Neural cell (in vitro differentiated cells): ENCODE data around the gene FAM209A. TPM values are rescaled to one million over a fixed set of nuclear protein-coding genes. Genes with fewer than 3 reads are reported as not detected.

Experiments used
- H2AFZ ChIP-seq: fragments of 200-600, 300-800 bp; sonication (generic), shearing (Covaris generic); 2 replicates; pipeline ENCODE4 v1.6.0; 2014; ENCODE audit warnings: low read depth, mild to moderate bottlenecking, antibody characterized with exemption, low read length, moderate library complexity
- H3F3A ChIP-seq: fragments of 200-600 bp; shearing (Covaris generic); 2 replicates; pipeline ENCODE4 v1.6.1; 2016; ENCODE audit warnings: mild to moderate bottlenecking, moderate library complexity, mixed read lengths, antibody characterized with exemption, low read length; ENCODE audit not compliant: insufficient read depth, poor library complexity, severe bottlenecking
- H3K27ac ChIP-seq: fragments of 200-600, 300-800 bp; sonication (generic), shearing (Covaris generic); 2 replicates; pipeline ENCODE4 v1.5.1; 2014; ENCODE audit warnings: mild to moderate bottlenecking, low read length, moderate library complexity
- H3K27me3 ChIP-seq: fragments of 300-800, 200-600 bp; sonication (generic), shearing (Covaris generic); 2 replicates; pipeline ENCODE4 v1.6.0; 2014; ENCODE audit warnings: mild to moderate bottlenecking, low read depth, low read length, moderate library complexity; ENCODE audit not compliant: insufficient read depth
- H3K36me3 ChIP-seq: fragments of 300-800, 200-600 bp; sonication (generic), shearing (Covaris generic); 2 replicates; pipeline ENCODE4 v1.5.1; 2014; ENCODE audit warnings: mild to moderate bottlenecking, antibody characterized with exemption, low read length, moderate library complexity; ENCODE audit not compliant: insufficient read depth
- H3K4me2 ChIP-seq: fragments of 300-800, 200-600 bp; sonication (generic), shearing (Covaris generic); 2 replicates; pipeline ENCODE4 v1.6.0; 2014; ENCODE audit warnings: mild to moderate bottlenecking, low read length
- H3K4me3 ChIP-seq: fragments of 300-800, 200-600 bp; sonication (generic), shearing (Covaris generic); 2 replicates; pipeline ENCODE4 v1.5.1; 2014; ENCODE audit warnings: mild to moderate bottlenecking, low read length, moderate library complexity
- H3K79me2 ChIP-seq: fragments of 200-600 bp; shearing (Covaris generic); replicated peaks from 2 replicates; pipeline ENCODE4 v1.6.0; 2014; ENCODE audit warnings: mild to moderate bottlenecking, low read length, moderate library complexity; ENCODE audit not compliant: insufficient read depth
- H3K9ac ChIP-seq: fragments of 300-800, 200-600 bp; sonication (generic), shearing (Covaris generic); 2 replicates; pipeline ENCODE4 v1.6.1; 2016; ENCODE audit warnings: mild to moderate bottlenecking, low read length, mixed read lengths
- H3K9me2 ChIP-seq: fragments of 200-600 bp; shearing (Covaris generic); 2 replicates; pipeline ENCODE4 v1.6.1; 2016; ENCODE audit warnings: mild to moderate bottlenecking, low read length, mixed read lengths; ENCODE audit not compliant: insufficient read depth
- H3K9me3 ChIP-seq: fragments of 200-600, 300-800 bp; sonication (generic), shearing (Covaris generic); 2 replicates; pipeline ENCODE4 v1.6.1; 2016; ENCODE audit warnings: mild to moderate bottlenecking, mixed run types, low read length, moderate library complexity, mixed read lengths
- H4K20me1 ChIP-seq: fragments of 200-600 bp; shearing (Covaris generic); 2 replicates; pipeline ENCODE4 v1.6.1; 2016; ENCODE audit warnings: mild to moderate bottlenecking, mixed run types; ENCODE audit not compliant: insufficient read depth
- CTCF ChIP-seq: fragments of 450-650 bp; IDR thresholded peaks from 2 replicates; pipeline ENCODE4 v1.5.1; 2014; ENCODE audit warnings: antibody characterized with exemption, mild to moderate bottlenecking, moderate library complexity; ENCODE audit not compliant: poor library complexity, severe bottlenecking
- EP300 ChIP-seq: fragments of 450-650 bp; conservative IDR thresholded peaks from 2 replicates; pipeline ENCODE4 v1.6.1; 2014; ENCODE audit warnings: antibody characterized with exemption, mild to moderate bottlenecking, moderate library complexity; ENCODE audit not compliant: poor library complexity, severe bottlenecking
- EZH2 ChIP-seq: fragments of 200-600, 300-800 bp; shearing (Covaris generic), sonication (generic); IDR thresholded peaks from 2 replicates; pipeline ENCODE4 v1.6.1; 2014; ENCODE audit warnings: antibody characterized with exemption, low read length, borderline replicate concordance, mild to moderate bottlenecking; ENCODE audit not compliant: insufficient read depth, poor library complexity, severe bottlenecking
- MXI1 ChIP-seq: fragments of 450-650 bp; conservative IDR thresholded peaks from 2 replicates; pipeline ENCODE4 v1.6.1; 2014; ENCODE audit warnings: antibody characterized with exemption, mild to moderate bottlenecking; ENCODE audit not compliant: poor library complexity, severe bottlenecking
- POLR2AphosphoS5 ChIP-seq: IDR thresholded peaks from 2 replicates; pipeline ENCODE4 v1.6.1; 2012
- RAD21 ChIP-seq: fragments of 450-650 bp; conservative IDR thresholded peaks from 2 replicates; pipeline ENCODE4 v1.6.1; 2014; ENCODE audit warnings: antibody characterized with exemption, mild to moderate bottlenecking, moderate library complexity
- REST ChIP-seq: IDR thresholded peaks from 2 replicates; pipeline ENCODE4 v1.6.1; 2012; ENCODE audit warnings: borderline replicate concordance
- SMC3 ChIP-seq: fragments of 450-650 bp; conservative IDR thresholded peaks from 2 replicates; pipeline ENCODE4 v1.6.1; 2014; ENCODE audit warnings: antibody characterized with exemption, mild to moderate bottlenecking, moderate library complexity; ENCODE audit not compliant: poor library complexity
- TAF1 ChIP-seq: IDR thresholded peaks from 2 replicates; pipeline ENCODE4 v1.6.1; 2012; ENCODE audit warnings: low read depth
- polyA plus RNA-seq: library from polyadenylated mRNA; depleted of rRNA; stranded (reverse); fragments of >200 nt; gene quantifications from 2 replicates; pipeline ENCODE4 v1.2.3, GENCODE V29; 2014

The FAM209A gene
- polyA plus RNA-seq, 1 donor from 2014 or later = not detected

DNA sequence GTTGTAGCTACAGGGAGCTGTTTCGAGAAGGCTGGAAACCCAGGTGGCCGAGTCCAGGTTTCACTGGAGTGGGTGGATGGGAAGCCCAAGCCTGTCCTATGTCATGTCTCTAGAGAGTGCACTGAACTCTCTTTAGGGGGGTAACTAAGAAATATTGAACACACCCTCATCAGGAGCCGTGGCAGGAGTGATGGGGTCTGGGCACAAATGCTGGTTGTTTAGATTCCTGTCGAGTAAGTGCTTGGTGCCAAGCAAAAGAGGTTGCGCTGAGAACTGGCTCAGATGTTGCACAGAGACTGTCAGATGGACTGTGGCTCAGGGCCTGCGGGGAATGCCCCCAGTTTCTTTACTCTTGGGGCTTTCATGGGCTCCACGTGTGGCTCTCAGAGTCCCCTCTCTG is 7.3 kb upstream of the FAM209A start:
- Histone ChIP-seq H3K36me3 (peaks cover 14% of the 10 kb centered on the region), H3K9me2 (no peaks in the 10 kb centered on the region), H3K27me3 (no peaks in the 10 kb centered on the region), H3K9ac (no peak overlapping the region), H3F3A (no peaks in the 10 kb centered on the region), H3K79me2 (no peaks in the 10 kb centered on the region), H3K27ac (no peak overlapping the region), H3K4me2 (no peak overlapping the region), H3K4me3 (no peak overlapping the region), H4K20me1 (no peaks in the 10 kb centered on the region), H2AFZ (no peak overlapping the region), H3K9me3 (no peaks in the 10 kb centered on the region)
- no peak for TF ChIP-seq TAF1
- TF ChIP-seq RAD21 = no peak
- TF ChIP-seq CTCF = no peak
- no peak for TF ChIP-seq MXI1
- TF ChIP-seq REST = no peak
- TF ChIP-seq SMC3 = no peak
- TF ChIP-seq EP300 = no peak
- no peak for TF ChIP-seq POLR2AphosphoS5

DNA sequence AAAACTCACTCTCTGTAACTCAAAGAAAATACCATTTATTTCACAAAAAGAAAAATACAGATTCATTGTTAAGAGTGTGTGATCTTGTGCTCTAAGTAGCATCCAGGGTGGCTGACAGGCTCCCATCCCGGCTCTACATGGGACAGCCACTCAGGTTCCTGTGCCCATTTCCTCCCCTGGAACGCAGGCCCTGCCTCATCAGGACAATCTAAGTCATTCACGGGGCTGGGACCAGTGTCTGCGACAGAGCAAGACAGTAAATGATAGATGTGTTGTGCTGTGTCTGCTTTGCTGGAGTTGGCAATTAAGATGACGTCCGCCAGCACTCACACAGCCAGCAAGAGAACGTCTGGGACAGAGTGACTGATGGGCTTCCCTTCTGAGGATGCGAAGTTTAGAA is 6.9 kb upstream of the FAM209A start:
- no peaks in the 10 kb centered on the region for H4K20me1 ChIP-seq
- H3K36me3 ChIP-seq = peaks cover 14% of the 10 kb centered on the region
- no peaks in the 10 kb centered on the region for H3F3A ChIP-seq
- no peak overlapping the region for H3K27ac ChIP-seq
- no peak overlapping the region for H3K4me2 ChIP-seq
- H3K27me3 ChIP-seq = no peaks in the 10 kb centered on the region
- H3K79me2 ChIP-seq = no peaks in the 10 kb centered on the region
- no peaks in the 10 kb centered on the region for H3K9me3 ChIP-seq
- no peaks in the 10 kb centered on the region for H3K9me2 ChIP-seq
- TF ChIP-seq EP300 = no peak
- no peak for TF ChIP-seq MXI1
- TF ChIP-seq RAD21 = no peak
- TF ChIP-seq SMC3 = no peak
- TF ChIP-seq TAF1 = no peak
- TF ChIP-seq POLR2AphosphoS5 = no peak
- TF ChIP-seq REST = no peak
- TF ChIP-seq EZH2 = no peak
- no peak for TF ChIP-seq CTCF
- H3K9ac ChIP-seq = no peak overlapping the region
- H2AFZ ChIP-seq = no peak overlapping the region
- H3K4me3 ChIP-seq = no peak overlapping the region
